GM11168 (cell line): Measurements from ENCODE around the gene PAOX.

ENCODE experiments used
- in situ Hi-C: fragments of 300-500 bp; cut with MboI; formaldehyde crosslinking; loops from one replicate; pipeline ENCODE4 v1.12.0; 2022; ENCODE audit warnings: low sequenced_read_pairs; ENCODE audit not compliant: unreplicated experiment

Gene PAOX

DNA sequence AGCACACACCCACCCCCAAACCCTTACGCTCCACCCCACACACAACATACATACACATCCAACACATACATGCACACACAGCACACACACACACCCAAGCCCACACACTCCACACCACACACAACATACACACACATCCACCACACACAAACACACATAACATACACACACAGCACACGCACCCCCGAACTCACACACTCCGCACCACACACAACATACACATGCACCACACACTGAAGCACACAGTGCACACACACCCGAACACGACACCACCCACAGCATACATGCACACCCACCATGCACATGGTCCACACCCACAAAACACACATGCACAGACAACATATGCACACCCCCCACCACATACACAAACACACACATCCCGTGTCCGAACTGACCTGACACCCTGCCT is 29.9 kb upstream of the PAOX start:
- in situ Hi-C loops, result no loop called here

DNA sequence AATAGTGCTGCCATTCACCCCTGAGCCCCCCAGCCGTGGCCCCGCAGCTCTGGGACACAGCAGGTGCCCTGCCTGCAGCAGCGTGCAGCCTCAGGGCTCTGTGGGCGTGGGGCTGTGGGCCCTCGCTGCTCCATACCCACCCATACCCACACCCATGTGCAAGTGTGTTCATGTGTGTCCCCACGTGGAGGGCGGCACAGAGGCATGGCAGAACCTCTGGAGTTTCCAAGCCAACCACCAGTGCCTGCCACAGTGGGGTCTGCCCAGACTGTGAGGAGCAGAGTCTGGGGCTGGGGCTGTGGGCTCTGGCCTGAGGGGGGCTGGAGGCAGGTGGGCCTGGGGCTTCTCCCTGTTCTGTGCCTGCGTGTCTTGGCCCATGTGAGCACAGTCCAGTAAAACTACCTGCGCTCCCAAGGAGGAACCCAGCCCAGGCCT is 29.5 kb upstream of the PAOX start:
- in situ Hi-C loops, result no loop called here

DNA sequence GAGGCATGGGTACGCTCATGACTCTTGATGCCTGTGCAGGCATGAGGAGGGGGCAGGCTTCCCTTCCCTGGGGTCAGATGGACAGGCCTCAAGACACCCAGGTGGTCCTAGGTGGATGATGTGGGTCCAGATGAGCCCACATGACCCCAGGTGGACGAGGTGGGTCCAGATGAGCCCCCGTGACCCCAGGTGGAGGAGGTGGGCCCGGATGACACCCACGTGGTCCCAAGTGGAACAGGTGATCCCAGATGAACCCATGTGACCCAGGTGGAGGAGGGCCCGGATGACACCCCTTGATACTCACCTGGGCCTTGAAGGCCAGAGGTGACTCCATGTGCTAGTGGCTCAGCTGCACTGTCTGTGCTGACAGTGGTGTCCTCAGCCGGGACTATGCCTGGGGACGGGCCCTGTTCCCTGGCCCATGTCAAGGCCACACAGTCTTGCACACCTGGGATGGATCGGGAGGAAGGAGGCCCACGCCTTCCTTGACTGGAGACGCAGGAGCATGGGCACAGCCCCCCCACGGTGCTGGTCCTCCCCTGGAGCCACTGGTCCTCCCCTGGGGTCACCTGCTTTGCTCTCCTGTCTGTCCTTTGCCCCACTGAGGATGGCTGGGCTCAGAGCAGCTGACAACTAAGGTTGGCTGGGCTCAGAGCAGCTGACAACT is 28.6 kb upstream of the PAOX start:
- in situ Hi-C loops, result no loop called here

GRCh38 chr10:133350950-133351329 is 28.1 kb upstream of the PAOX start:
- in situ Hi-C loops, result no loop called here

- in situ Hi-C loops, result no loop called here
Observed at GRCh38 chr10:133351408-133352318, 27.4 kb upstream of the PAOX start.

DNA sequence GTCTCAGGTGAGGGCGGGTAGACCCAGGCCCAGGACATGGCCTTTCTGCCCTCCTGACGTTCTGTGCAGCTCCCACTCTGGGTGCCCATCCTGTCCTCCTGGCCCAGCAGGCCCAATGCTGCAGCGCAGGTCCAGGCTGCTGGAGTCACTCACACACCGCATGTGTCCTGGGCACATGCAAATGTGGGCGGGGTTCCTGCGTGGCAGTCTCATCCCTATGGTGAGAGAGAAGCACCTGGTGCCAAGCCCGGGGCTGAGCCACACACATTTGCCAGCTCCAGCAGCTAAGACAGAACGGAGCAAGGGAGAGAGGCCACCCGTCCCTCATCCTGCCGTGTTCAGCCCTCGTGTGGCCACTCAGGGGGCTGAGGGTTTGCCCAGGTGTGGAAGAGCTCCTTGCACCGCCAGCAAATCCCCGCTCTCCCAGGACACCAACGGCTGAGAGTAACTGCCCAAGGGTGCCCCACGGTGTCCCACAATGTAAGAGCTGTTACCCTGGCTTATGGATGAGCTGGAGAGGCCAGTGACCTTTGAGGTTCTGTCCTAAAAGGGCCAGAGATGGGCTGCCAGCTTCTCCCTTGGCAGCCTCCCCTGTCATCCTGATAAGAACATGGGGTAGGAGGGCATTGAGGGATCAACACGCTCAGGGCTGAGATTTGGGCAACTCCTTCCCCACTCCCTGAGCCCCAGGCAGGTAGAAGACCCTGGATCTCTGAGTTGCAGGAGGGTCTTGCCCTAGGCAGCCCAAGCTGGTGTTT is 25.7 kb upstream of the PAOX start:
- in situ Hi-C loops, result no loop called here

- in situ Hi-C loops, result no loop called here
Observed at GRCh38 chr10:133353988-133354605, 25.0 kb upstream of the PAOX start.

- in situ Hi-C loops, result no loop called here
Observed at GRCh38 chr10:133354672-133355240, 24.3 kb upstream of the PAOX start.

- in situ Hi-C loops, result no loop called here
Observed at GRCh38 chr10:133355266-133355665, 23.8 kb upstream of the PAOX start.

DNA sequence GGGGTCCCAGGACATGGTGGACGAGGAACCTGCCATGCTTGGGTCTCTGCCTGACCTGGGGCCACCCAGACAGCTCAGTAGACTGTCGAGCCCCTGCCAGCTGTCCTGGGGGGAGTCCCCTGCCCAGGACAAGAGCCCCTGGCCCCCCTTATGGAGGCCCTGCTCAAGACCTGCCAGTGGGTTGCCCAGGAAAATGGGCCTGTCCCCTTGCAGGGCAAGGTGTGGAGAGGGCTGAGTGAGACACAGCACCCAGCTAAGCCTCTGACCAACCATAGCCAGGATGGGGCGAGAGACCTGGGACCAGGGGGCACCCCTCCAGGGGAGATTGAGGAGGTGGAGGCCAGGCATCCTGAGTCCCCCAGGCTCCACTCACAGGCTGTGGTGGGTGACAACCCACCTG is 23.1 kb upstream of the PAOX start:
- in situ Hi-C loops, result no loop called here

- in situ Hi-C loops, result no loop called here
Observed at GRCh38 chr10:133356549-133357284, 22.3 kb upstream of the PAOX start.

DNA sequence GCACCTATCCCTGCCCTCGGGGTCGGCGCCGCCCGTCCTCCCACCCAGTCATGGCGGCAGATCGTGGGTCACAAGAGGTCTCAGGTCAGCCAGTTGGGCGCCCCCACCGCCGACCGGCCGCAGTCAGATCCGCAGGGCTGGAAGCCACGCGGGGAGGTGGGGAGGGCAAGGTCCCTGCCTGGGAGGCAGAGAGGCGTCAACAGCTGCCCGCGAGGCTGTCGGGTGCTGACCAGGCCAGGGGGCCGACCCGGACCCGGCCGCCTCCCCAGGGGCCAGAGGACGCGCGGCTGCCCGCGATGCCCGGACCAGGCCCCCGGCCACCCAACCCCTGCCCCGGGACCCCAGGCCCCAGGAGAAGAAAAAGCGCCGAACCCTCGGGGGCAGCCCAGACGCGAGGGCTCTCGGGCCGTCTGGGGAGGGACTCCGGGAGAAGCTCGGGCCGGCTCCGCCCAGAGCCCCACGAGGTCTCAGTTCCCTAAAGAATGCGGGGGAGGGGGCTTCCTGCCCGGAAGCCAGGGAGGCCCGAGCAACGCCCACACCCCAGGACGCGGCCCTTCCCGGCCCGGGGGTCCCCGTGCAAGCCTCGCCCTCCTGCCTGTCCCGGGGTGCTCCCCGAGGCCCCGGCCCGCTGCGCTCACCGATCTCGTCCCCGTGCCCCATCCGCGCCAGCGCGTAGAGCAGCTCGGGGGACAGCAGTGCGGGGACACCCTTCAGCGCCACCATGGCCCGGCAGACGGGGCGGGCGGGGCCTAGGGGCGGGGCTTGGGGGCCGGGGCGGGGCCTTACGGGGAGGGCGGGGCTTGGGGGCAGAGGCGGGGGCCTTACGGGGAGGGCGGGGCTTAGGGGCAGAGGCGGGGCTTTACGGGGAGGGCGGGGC is 21.5 kb upstream of the PAOX start, which contains the start of gene FUOM:
TSS of gene FUOM (minus strand) at position 735 of the 877 bp plus-strand sequence. CDS start at position 723, 12 bp downstream.
- in situ Hi-C loops, result no loop called here

DNA sequence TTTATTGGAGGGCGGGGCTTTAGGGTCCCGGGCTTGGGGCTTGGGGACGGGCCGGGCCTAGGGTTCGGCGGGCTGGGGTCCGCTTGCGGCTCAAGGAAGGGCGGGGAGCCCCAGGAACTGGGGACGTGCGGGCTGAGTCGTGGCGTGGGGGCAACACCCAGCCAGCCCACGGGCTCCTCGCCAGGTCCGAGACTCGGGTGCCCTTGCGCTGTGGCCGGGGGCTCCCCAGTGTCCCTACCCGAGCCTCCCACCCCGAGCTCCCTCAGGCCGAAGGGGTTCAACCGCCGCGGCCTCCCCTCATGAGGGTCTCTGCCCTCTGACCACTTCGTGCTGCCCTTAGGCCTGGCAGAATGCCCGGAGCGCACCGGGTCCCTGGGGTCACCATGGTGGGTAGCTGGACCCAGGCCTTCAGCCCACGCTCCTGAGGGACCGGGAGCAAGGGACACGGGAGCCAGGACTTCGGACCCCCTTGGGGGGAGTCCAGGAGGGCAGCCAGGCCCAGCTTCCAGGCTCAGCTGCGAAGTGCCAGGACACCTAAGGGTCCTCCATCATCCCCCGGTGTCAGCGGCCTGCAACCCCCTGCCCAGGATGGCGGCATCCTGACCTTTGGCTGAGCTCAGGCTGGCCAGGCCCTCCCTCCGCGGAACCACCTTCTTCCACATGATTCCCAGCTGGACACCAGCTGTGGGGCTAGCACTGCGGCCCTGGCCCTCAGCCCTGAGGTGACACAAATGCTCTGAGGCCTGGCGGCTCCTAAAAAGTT is 20.7 kb upstream of the PAOX start:
- in situ Hi-C loops, result no loop called here

DNA sequence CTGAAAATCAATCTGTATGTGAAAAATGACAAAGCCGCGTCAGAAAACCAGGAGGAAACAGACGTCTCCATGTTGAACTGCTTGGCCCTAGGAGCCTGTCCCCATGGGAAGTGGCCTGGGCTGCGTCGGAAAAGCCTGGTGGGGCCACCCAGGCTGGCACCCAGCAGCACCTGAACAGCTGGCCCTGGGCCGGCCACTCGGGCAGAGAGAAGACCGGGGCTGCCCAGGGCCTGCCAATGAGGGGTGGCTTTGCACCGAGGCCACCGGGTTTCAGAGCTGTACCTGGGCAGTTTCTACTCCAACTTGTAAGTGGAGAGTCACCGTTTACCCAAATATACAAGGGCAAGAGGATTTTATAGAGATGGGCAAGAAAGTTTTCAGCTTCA is 20.1 kb upstream of the PAOX start:
- in situ Hi-C loops, result no loop called here

GRCh38 chr10:133359554-133359971 is 19.5 kb upstream of the PAOX start:
- in situ Hi-C loops, result no loop called here

- in situ Hi-C loops, result no loop called here
Observed at GRCh38 chr10:133359972-133360610, 19.0 kb upstream of the PAOX start.

DNA sequence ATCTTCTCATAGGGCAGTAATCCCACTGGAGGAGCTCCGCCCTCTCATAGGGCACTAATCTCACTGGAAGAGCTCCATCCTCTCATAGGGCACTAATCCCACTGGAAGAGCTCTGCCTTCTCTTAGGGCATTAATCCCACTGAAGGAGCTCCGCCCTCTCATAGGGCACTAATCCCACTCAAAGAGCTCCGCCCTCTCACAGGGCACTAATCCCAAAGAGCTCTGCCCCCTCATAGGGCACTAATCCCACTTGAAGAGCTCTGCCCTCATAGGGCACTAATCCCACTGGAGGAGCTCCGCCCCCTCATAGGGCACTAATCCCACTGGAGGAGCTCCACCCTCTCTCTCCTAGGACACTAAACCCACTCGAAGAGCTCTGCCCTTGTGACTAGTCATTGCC is 17.8 kb upstream of the PAOX start:
- in situ Hi-C loops, result no loop called here
